SK-N-SH (cell line): ENCODE results near the gene IGSF5. TPM values are rescaled to one million over a fixed set of nuclear protein-coding genes. Genes with fewer than 3 reads are reported as not detected.

Source experiments
- CTCF ChIA-PET: fragments of 300-600, 350-600 bp; formaldehyde crosslinking; extraction: SDS; loops from one replicate; lab custom pipeline; 2021; lab: Yijun Ruan, JAX
- POLR2A ChIA-PET: fragments of 350-600 bp; sonication (Branson Sonifier 250); formaldehyde crosslinking; extraction: SDS; loops from one replicate; lab custom pipeline; 2020; ENCODE audit warnings: antibody characterized with exemption, inconsistent platforms; lab: Yijun Ruan, JAX
- DNase-seq: peaks from one replicate; pipeline ENCODE4 v3.0.0; 2012
- H2AFZ ChIP-seq: fragments of 200-600 bp; sonication (generic); 2 replicates; pipeline ENCODE4 v1.8.1; 2016; ENCODE audit warnings: antibody characterized with exemption, mild to moderate bottlenecking, low read depth
- H3F3A ChIP-seq: fragments of 200-600 bp; sonication (generic); replicated peaks from 2 replicates; pipeline ENCODE3; 2016; ENCODE audit warnings: antibody characterized with exemption, mild to moderate bottlenecking; ENCODE audit not compliant: insufficient read depth
- H3K27ac ChIP-seq, 2 experiments: fragments of 200-500 bp in 1 of 2; fragments of 200-600 bp in 1 of 2; sonication (Bioruptor generic) in 1 of 2; sonication (generic), shearing (Covaris generic) in 1 of 2; 2 replicates each; pipeline versions ENCODE4 v1.5.1 to v1.6.1; 2014 to 2016; ENCODE audit warnings: low read depth in 2 of 2, inconsistent platforms in 1 of 2, low read length in 1 of 2, mild to moderate bottlenecking in 1 of 2, mixed read lengths in 1 of 2
- H3K27me3 ChIP-seq: fragments of 200-600 bp; sonication (generic), shearing (Covaris generic); 2 replicates; pipeline ENCODE4 v1.6.1; 2016; ENCODE audit warnings: mixed run types; ENCODE audit not compliant: insufficient read depth
- H3K36me3 ChIP-seq, 2 experiments: fragments of 200-500 bp in 1 of 2; fragments of 200-600 bp in 1 of 2; sonication (Bioruptor generic) in 1 of 2; sonication (generic) in 1 of 2; replicated peaks in 1 of 2; 2 replicates each; pipeline versions ENCODE3 to v1.5.1; 2014 to 2016; ENCODE audit warnings: low read length in 1 of 2, mild to moderate bottlenecking in 1 of 2; ENCODE audit not compliant: insufficient read depth in 2 of 2, control insufficient read depth in 1 of 2
- H3K4me1 ChIP-seq, 2 experiments: fragments of 200-500 bp in 1 of 2; fragments of 200-600 bp in 1 of 2; sonication (Bioruptor generic) in 1 of 2; sonication (generic), shearing (Covaris generic) in 1 of 2; 2 replicates each; pipeline versions ENCODE4 v1.5.1 to v1.6.1; 2014 to 2016; ENCODE audit warnings: low read depth in 1 of 2, low read length in 1 of 2, mixed run types in 1 of 2; ENCODE audit not compliant: insufficient read depth in 2 of 2, control insufficient read depth in 1 of 2
- H3K4me2 ChIP-seq: fragments of 200-600 bp; sonication (generic), shearing (Covaris generic); 2 replicates; pipeline ENCODE4 v1.6.1; 2017; ENCODE audit warnings: mixed run types
- H3K4me3 ChIP-seq, 2 experiments: fragments of 200-500 bp in 1 of 2; fragments of 200-600 bp in 1 of 2; sonication (Bioruptor generic) in 1 of 2; sonication (generic), shearing (Covaris generic) in 1 of 2; 2 replicates each; pipeline versions ENCODE4 v1.5.1 to v1.8.1; 2014 to 2016; ENCODE audit warnings: low read depth in 2 of 2, inconsistent platforms in 1 of 2, low read length in 1 of 2, mild to moderate bottlenecking in 1 of 2, mixed read lengths in 1 of 2, moderate library complexity in 1 of 2
- H3K79me2 ChIP-seq: fragments of 200-600 bp; sonication (generic); 2 replicates; pipeline ENCODE4 v1.8.1; 2017; ENCODE audit warnings: mild to moderate bottlenecking; ENCODE audit not compliant: insufficient read depth
- H3K9ac ChIP-seq: fragments of 200-600 bp; sonication (generic); 2 replicates; pipeline ENCODE4 v1.6.1; 2017; ENCODE audit warnings: mixed run types
- H3K9me2 ChIP-seq: fragments of 200-600 bp; sonication (generic); 2 replicates; pipeline ENCODE4 v1.6.1; 2017; ENCODE audit warnings: mixed run types
- H3K9me3 ChIP-seq: fragments of 200-600 bp; sonication (generic); 2 replicates; pipeline ENCODE4 v1.6.1; 2017; ENCODE audit warnings: mixed run types, mild to moderate bottlenecking, moderate library complexity
- H4K20me1 ChIP-seq: fragments of 200-600 bp; sonication (generic); 2 replicates; pipeline ENCODE4 v1.6.1; 2017; ENCODE audit warnings: mild to moderate bottlenecking, mixed run types; ENCODE audit not compliant: insufficient read depth
- CHD2 ChIP-seq: fragments of 150-350 bp; IDR thresholded peaks from 2 replicates; pipeline ENCODE4 v1.6.1; 2018; ENCODE audit warnings: low read length; ENCODE audit not compliant: partially characterized antibody
- CTCF ChIP-seq: fragments of 200-600 bp; sonication (generic); IDR thresholded peaks from 2 replicates; pipeline ENCODE4 v1.6.1; 2017; ENCODE audit warnings: antibody characterized with exemption, mild to moderate bottlenecking, moderate library complexity
- FOSL2 ChIP-seq: IDR thresholded peaks from 2 replicates; pipeline ENCODE4 v1.4.0; 2012; ENCODE audit warnings: low read depth, mild to moderate bottlenecking, moderate library complexity, borderline replicate concordance
- FOXJ3 ChIP-seq: sonication (generic); formaldehyde crosslinking; IDR thresholded peaks from 2 replicates; pipeline ENCODE4 v1.5.1; 2020; ENCODE audit warnings: mild to moderate bottlenecking, missing genetic modification reagents
- GATA2 ChIP-seq: sonication (generic); formaldehyde crosslinking; IDR thresholded peaks from 2 replicates; pipeline ENCODE4 v1.5.0; 2020; ENCODE audit warnings: mild to moderate bottlenecking, missing genetic modification reagents
- NRF1 ChIP-seq: IDR thresholded peaks from 2 replicates; pipeline ENCODE4 v1.6.1; 2012; ENCODE audit warnings: low read depth, mild to moderate bottlenecking, low read length
- PBX3 ChIP-seq: IDR thresholded peaks from 2 replicates; pipeline ENCODE4; 2012
- REST ChIP-seq: IDR thresholded peaks from 2 replicates; pipeline ENCODE4 v1.6.1; 2012; ENCODE audit warnings: mild to moderate bottlenecking, low read depth, low read length, moderate library complexity
- RXRA ChIP-seq: IDR thresholded peaks from 2 replicates; pipeline ENCODE4 v1.4.0; 2012; ENCODE audit warnings: low read depth, mild to moderate bottlenecking, borderline replicate concordance
- TCF12 ChIP-seq: IDR thresholded peaks from 2 replicates; pipeline ENCODE4 v1.4.0; 2012
- ZBTB33 ChIP-seq: IDR thresholded peaks from 2 replicates; pipeline ENCODE4 v1.4.0; 2012; ENCODE audit warnings: low read depth, borderline replicate concordance
- WGBS: methylation state at CpG from one replicate; pipeline ENCODE4 v1.1.6; 2017; ENCODE audit warnings: low lambda C conversion rate; 5-methylcytosine and 5-hydroxymethylcytosine counted together
- polyA plus RNA-seq, 3 experiments: library from polyadenylated mRNA; depleted of rRNA; stranded (reverse); fragments of >200 nt; gene quantifications; 2 replicates each; pipeline ENCODE4 v1.2.3, GENCODE V29; 2012

Gene IGSF5
- polyA plus RNA-seq, 1 of the 3 experiments (the other 2 are of a cell fraction), result 0.08 TPM

GRCh38 chr21:39807738-39808137, 62.8 kb downstream of the IGSF5 start (continued):
- TF ChIP-seq REST, result no peak
- TF ChIP-seq GATA2 (CRISPR knock-in tag), result no peak
- no peak for TF ChIP-seq CHD2
- no peak for TF ChIP-seq CTCF
- no peak for TF ChIP-seq NRF1
- no peak for TF ChIP-seq RXRA
- no peak for TF ChIP-seq TCF12
- no peak for TF ChIP-seq FOXJ3 (CRISPR knock-in tag)

- Histone ChIP-seq H4K20me1 (no peaks in the 10 kb centered on the region), H3K9ac (no peak overlapping the region), H3K27me3 (no peaks in the 10 kb centered on the region), H3K9me3 (no peaks in the 10 kb centered on the region), H3F3A (no peaks in the 10 kb centered on the region), H3K36me3 (no peaks in the 10 kb centered on the region), H3K4me1 (no peaks in the 10 kb centered on the region), H3K27ac (no peak overlapping the region)
- CTCF ChIA-PET, result no interaction called here
- no peak for DNase-seq
- WGBS, result 35% methylated on average over 5 of the region's 5 CpGs
- TF ChIP-seq FOSL2, result no peak
- no peak for TF ChIP-seq PBX3
- TF ChIP-seq CTCF, result no peak
- no peak for TF ChIP-seq ZBTB33
- TF ChIP-seq TCF12, result no peak
- TF ChIP-seq, all 33 proteins: peak for 0
- Histone ChIP-seq H3K4me3 (no peak overlapping the region), H3K9me2 (no peaks in the 10 kb centered on the region), H3K4me2 (no peak overlapping the region), H3K79me2 (no peaks in the 10 kb centered on the region), H2AFZ (no peak overlapping the region)
- POLR2A ChIA-PET, result no interaction called here
Observed at GRCh38 chr21:39809936-39810335, 65.0 kb downstream of the IGSF5 start.
